Brain microvascular endothelial cell (primary cell): ENCODE measurements around the gene MEF2A.
"Not testable (repeated sequence)": the region's sequence is repeated elsewhere in the genome, so short reads cannot be mapped to it uniquely, and the experiment has no call there.

Source experiments
- DNase-seq: peaks from one replicate; pipeline ENCODE4 v3.0.0-alpha.2; 2020
- H3K27ac ChIP-seq: fragments of 250-450 bp; sonication (Bioruptor Pico); 2 replicates; pipeline ENCODE4 v1.5.1; 2020; ENCODE audit warnings: mild to moderate bottlenecking, moderate library complexity
- H3K27me3 ChIP-seq: fragments of 250-450 bp; sonication (Bioruptor Pico); replicated peaks from 2 replicates; pipeline ENCODE4 v1.5.1; 2020; ENCODE audit warnings: mild to moderate bottlenecking
- H3K36me3 ChIP-seq: fragments of 250-450 bp; sonication (Bioruptor Pico); replicated peaks from 2 replicates; pipeline ENCODE4 v1.5.1; 2020; ENCODE audit warnings: mild to moderate bottlenecking
- H3K4me3 ChIP-seq: 2 replicates; pipeline ENCODE4 v1.5.1; 2011; ENCODE audit warnings: low read depth, mild to moderate bottlenecking, control low read depth, low read length, moderate library complexity
- CTCF ChIP-seq: IDR thresholded peaks from 2 replicates; pipeline ENCODE4 v1.5.1; 2011; ENCODE audit warnings: low read depth, mild to moderate bottlenecking, moderate library complexity, low read length, control low read depth, inconsistent platforms; ENCODE audit errors: missing control alignments
- in situ Hi-C: cut with HindIII; loops from 2 replicates; pipeline ENCODE4 v1.10.0; 2017; ENCODE audit warnings: low sequenced_read_pairs, low pct_ligation_motif_present

The MEF2A gene

GRCh38 chr15:99656205-99656604 lies 90.4 kb downstream of the MEF2A start:
- in situ Hi-C loops, result no loop called here
- Histone ChIP-seq H3K27ac (no peak overlapping the region), H3K27me3 (no peaks in the 10 kb centered on the region), H3K36me3 (no peaks in the 10 kb centered on the region), H3K4me3 (no peak overlapping the region)
- no peak for TF ChIP-seq CTCF
- no peak for DNase-seq

DNA sequence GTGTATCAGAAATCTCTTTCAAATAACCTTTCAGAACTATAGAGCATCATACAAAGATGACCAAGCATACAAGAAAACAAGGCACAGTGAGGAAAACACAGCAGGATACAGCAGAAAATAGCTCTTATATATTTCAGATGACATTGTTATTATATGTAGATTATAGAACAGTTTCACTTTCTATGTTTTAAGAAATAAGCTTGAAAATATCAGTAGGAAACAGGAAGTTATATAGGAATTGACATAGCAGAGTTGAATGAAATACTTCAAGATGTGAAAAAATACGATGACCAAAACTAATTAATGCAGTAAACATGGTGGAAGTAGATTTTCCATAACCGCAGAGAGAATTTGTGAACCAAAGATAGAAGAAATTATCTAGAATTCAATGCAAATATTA lies 92.2 kb downstream of the MEF2A start:
- no peak overlapping the region for H3K27ac ChIP-seq
- DNase-seq, result no peak
- no peak overlapping the region for H3K4me3 ChIP-seq
- no peak for TF ChIP-seq CTCF
- no peaks in the 10 kb centered on the region for H3K27me3 ChIP-seq
- no peaks in the 10 kb centered on the region for H3K36me3 ChIP-seq
- in situ Hi-C loops, result no loop called here

GRCh38 chr15:99662903-99663302 lies 97.1 kb downstream of the MEF2A start:
- no peak for DNase-seq
- no peaks in the 10 kb centered on the region for H3K36me3 ChIP-seq
- in situ Hi-C loops, result no loop called here
- no peak overlapping the region for H3K27ac ChIP-seq
- no peak overlapping the region for H3K4me3 ChIP-seq
- no peaks in the 10 kb centered on the region for H3K27me3 ChIP-seq
- no peak for TF ChIP-seq CTCF

GRCh38 chr15:99666073-99666472 lies 100.3 kb downstream of the MEF2A start:
- in situ Hi-C loops, H3K36me3 ChIP-seq, H3K27me3 ChIP-seq, DNase-seq, H3K4me3 ChIP-seq, H3K27ac ChIP-seq: not testable (repeated sequence)

- no peak for DNase-seq
- no peak for TF ChIP-seq CTCF
- H3K27me3 ChIP-seq, result no peaks in the 10 kb centered on the region
- no peaks in the 10 kb centered on the region for H3K36me3 ChIP-seq
- no peak overlapping the region for H3K27ac ChIP-seq
- in situ Hi-C loops, result no loop called here
- H3K4me3 ChIP-seq, result no peak overlapping the region
Observed at GRCh38 chr15:99668533-99669182, 102.9 kb downstream of the MEF2A start.

- Histone ChIP-seq H3K27me3 (no peaks in the 10 kb centered on the region), H3K36me3 (peaks cover 1% of the 10 kb centered on the region), H3K4me3 (no peak overlapping the region), H3K27ac (no peak overlapping the region)
- in situ Hi-C loops, result no loop called here
- no peak for DNase-seq
- TF ChIP-seq CTCF, result no peak
Observed at GRCh38 chr15:99669250-99669649, 103.5 kb downstream of the MEF2A start.
